ENCODE measurements around the gene COL5A2.
A peak's percentile ranks its signal among the peaks of the same experiment; 100 is the strongest.

The COL5A2 gene

DNA sequence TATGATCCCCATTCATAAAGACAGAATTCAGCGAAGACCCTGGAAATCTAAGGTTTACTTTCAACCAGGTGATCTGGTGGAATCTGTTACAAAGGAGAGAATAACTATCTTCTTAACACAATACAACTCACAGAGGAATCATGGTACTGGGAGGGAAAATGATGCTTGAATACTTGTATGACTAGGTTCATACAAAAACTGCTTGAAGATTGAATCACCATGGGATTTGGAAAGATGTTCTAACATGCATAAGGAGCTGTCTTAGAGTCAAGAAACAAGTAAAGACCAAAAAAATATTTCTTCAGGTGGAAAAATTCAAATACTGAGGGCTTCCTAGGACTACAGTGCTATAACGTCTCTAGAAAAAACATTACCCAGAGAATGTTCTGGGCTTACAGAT, 32.2 kb downstream of the COL5A2 start:
- DNase-seq (ENCODE audit: low spot score): no peak

GRCh38 chr2:189146553-189146952, 33.0 kb downstream of the COL5A2 start:
- no peak for DNase-seq (ENCODE audit: low spot score)

DNA sequence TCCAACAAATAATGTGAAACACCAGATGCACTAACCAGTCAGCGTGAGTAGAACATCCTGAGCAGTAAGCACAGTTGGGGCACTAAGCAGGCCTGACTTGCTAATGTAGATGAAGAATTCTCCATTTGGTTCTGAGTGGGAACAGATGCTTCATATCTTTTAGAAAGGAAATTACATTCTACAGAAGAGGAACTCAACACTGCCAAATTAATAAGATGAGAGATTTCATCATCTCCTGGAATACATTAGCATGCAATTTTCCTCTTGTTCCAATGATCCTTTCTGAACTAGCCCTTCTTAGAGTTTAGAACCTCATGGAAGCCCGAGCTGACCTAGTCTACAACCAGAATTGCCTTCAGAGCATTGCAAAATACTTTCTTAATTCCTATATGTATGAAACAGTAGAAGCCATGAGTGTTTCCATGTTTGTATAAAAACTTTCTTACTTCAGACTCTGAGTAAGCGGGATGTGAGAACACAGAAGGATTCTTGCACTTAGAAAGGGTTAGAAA, 34.8 kb downstream of the COL5A2 start:
- no peak for DNase-seq (ENCODE audit: low spot score)

DNA sequence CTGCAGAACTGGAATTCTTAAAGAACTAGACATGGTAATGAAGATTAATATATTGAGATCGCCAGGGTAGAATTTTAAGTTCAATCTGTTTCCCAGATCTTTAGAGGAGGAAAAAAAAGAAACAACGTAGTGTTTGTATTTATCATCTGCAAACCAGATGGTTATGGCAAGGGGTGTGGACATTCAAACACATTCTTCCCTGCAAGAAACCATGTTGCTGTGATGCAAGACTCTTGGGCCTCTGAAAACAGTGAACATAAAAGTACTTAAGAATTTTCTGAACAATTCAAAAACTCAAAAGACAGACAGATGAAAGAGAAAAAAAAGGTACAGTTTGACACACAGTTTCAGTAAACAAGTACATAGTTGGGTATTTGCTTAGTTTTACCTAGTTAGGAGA, 35.6 kb downstream of the COL5A2 start:
- DNase-seq (ENCODE audit: low spot score): no peak

- DNase-seq (ENCODE audit: low spot score): no peak
These were observed 36.4 kb downstream of the COL5A2 start for GRCh38 chr2:189142893-189143759.

- DNase-seq (ENCODE audit: low spot score): no peak
These were observed 40.8 kb downstream of the COL5A2 start for GRCh38 chr2:189138800-189139199.

DNA sequence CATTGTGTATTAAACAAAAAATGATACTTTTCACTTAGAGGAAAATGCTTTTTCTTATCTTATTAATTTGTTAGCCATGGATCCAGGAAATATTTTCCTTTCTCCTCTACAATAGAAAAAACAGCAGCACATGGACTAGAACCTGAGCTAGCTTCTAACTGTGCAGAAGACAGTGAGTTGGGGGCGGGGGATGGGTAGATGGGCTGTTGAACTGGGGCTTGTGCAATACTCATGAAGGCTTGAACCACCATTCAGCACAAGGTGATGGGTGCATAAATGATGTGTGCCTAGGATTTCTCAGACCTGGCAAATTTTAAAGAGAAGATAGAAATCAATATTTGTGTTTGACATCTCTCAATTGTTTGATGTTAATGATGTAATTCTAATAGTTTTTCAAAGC, 42.0 kb downstream of the COL5A2 start:
- no peak for DNase-seq (ENCODE audit: low spot score)

GRCh38 chr2:189134485-189134884, 45.1 kb downstream of the COL5A2 start:
- DNase-seq (ENCODE audit: low spot score): no peak

GRCh38 chr2:189131991-189132390, 47.6 kb downstream of the COL5A2 start:
- no peak for DNase-seq (ENCODE audit: low spot score)

DNA sequence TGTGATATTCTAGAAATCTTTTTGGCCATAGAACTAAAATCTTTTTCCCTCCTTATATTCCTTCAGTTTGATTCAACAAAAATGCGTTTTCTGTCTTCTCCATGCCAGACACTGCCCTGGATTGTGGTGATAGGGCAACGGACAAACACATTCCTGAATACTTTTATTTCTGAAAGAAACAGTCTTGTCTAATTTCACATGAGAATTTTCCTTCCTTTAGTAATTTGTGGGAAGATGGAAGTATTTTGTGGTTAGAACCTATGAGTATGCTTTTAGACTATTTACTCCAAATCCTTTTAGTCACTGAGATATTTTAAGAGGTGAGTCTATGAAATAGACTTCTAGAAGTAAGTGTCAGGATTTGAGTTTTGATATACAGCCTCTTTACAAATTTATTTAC, 49.6 kb downstream of the COL5A2 start:
- peak; percentile 17 for DNase-seq (ENCODE audit: low spot score)

- DNase-seq (ENCODE audit: low spot score): no peak
These were observed 50.6 kb downstream of the COL5A2 start for GRCh38 chr2:189128970-189129369.

DNA sequence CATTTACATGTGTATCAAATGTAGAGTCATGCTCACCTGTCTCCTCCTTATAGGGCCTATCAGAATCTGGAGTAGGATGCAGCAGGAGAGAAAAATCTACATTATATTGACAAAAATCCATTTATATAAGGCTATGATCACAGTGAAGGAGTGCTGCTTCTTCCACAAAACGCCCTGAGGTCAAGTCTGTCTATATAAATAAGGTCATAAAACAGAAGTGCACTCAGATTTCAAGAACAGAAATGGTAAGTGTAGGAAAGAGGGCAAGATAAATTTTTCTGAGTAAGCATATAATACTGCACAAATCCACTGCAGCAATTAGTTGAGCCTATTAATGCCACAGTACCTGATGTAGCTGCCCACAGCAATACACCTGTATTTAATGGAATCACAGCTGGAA, 51.8 kb downstream of the COL5A2 start:
- no peak for DNase-seq (ENCODE audit: low spot score)

GRCh38 chr2:189125195-189125594, 54.4 kb downstream of the COL5A2 start:
- no peak for DNase-seq (ENCODE audit: low spot score)

DNA sequence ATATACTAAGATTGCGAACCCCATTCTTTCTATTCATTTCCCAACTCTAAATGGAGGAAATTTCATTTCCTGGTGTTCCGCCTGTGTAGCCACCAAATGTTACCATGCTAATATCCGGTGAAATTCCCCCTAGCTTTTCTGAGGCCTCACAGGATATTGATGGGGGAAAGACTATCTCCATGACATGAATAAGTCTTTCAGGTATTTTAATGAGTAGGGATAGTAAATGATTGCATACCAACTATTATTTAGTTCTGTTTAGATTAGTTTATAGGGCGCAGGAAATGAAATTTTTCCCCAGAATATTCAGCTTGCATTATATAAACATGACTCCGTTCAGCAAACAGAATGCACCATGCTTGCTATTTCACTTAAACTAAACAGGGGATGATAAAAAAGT, 55.4 kb downstream of the COL5A2 start:
- DNase-seq (ENCODE audit: low spot score): no peak

DNA sequence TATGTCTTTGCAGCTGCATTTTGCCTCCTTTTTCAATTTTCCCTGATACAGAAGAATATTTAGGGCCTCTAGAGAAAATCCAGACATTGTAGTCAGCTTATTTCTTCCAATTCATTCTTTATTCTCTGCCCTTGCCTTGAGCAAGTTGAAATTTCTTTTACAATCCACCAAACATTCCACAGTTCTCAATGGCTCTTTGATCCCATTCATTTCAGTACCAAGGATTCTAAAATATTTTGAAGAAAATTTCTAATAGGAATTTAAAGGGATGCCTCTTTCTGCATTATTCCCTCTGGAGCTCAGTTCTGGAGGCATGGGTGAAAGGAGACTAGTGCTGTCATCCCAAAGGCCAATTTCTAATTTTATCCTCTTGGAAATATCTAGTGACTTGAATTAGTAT, 61.2 kb downstream of the COL5A2 start:
- no peak for DNase-seq (ENCODE audit: low spot score)

DNA sequence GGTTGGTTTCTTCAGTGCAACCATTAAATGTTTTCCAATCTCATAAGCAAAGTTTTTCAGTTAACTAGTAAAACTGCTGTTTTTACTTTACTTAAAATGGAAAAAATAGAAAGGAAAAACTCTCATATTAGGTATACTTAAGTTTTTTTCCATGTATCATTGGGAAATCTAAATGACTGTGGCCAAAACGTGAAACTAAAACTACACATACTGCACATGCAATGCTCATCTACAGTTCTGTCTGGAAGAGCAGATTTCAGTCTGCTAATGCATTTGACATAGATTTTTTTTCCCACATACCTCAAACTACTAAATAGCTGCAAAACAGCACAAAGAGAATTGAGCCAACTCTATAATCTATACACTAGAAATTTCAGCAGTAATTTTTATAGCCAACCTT, 62.6 kb downstream of the COL5A2 start:
- DNase-seq (ENCODE audit: low spot score): no peak

DNA sequence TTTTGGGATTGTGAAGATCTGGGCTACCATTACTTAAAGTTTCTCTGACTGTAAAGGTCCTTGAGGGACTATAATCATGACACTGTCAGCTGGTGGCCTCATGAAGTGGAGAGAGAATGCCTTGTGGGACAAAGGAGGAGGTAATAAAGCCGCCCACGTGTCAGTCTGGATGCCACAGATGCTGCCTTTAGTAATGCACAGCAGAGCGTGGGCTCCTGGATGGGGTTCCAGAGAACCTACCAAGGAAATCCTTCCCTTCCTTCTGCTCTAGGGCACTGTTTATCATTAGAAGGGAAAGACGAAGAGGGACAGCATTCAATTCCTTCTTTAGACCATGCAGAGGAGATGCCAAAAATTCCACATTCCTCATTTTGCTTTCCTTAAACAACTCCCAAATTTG, 63.5 kb downstream of the COL5A2 start:
- no peak for DNase-seq (ENCODE audit: low spot score)

DNA sequence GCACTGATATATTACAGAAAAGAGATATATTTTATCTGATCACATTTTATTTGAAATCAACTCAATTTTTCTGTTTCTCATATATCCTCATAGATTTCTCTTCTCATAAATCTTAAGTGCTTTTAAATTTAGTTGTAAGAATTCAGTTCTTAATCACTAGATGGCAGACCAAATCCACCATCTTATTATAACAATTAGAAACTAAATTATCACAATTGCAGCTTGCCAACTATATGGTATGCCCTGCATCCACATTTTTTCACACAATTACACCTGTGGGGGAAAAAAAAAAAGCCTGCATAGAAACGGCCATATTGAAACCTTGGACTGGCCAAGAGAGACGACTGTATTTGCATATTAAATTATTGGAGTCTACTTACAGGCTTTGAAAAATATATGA, 64.4 kb downstream of the COL5A2 start:
- DNase-seq (ENCODE audit: low spot score): no peak

DNA sequence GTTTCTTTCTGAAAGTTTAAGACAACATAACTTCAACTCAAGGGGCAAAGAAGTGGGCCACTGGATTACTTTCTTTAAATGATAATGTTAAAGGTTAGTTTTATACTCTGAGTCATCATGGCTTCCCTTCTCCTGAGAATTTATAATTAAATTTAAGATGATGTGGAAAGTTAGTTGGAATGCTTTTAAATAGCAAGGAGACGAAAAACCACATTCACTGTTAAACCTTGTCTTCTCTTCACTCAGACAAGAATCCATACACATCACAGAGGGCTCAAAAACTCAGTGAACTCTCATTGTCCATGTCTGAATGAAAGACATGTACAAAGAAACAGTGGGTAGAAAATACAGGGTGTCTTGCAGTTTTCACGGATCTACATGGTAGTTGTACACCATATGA, 65.6 kb downstream of the COL5A2 start:
- no peak for DNase-seq (ENCODE audit: low spot score)

GRCh38 chr2:189111063-189111715, 68.4 kb downstream of the COL5A2 start:
- no peak for DNase-seq (ENCODE audit: low spot score)

DNA sequence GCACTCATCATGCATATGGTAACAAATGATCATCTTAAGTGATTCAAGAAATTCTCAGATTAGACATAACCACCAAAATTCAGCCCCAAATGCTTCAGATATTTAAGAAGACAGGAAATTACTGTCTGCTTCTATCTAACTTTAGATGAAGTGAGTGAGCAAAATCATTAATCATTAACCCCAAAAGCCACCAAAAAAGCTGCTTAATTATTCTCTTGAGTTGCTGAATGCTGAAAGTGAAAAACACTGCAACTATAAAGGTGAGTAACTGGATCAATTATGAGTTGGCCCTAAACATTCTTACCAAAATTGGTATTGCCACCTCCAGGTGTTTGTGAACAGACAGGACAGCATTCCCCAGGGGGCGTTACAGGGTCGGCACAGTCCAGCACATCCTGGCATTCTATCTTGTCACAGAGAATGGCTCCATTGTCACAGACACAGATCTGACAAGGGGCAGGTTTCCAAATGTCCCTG, 69.6 kb downstream of the COL5A2 start:
- DNase-seq (ENCODE audit: low spot score): no peak

GRCh38 chr2:189104934-189105333, 74.6 kb downstream of the COL5A2 start:
- no peak for DNase-seq (ENCODE audit: low spot score)

GRCh38 chr2:189102735-189103134, 76.8 kb downstream of the COL5A2 start:
- DNase-seq (ENCODE audit: low spot score): no peak
